Brain microvascular endothelial cell (primary cell): ENCODE data around the gene IGSF21.
"Not testable (repeated sequence)": the region's sequence is repeated elsewhere in the genome, so short reads cannot be mapped to it uniquely, and the experiment has no call there.

Source experiments
- DNase-seq: peaks from one replicate; pipeline ENCODE4 v3.0.0-alpha.2; 2020
- H3K27ac ChIP-seq: fragments of 250-450 bp; sonication (Bioruptor Pico); 2 replicates; pipeline ENCODE4 v1.5.1; 2020; ENCODE audit warnings: mild to moderate bottlenecking, moderate library complexity
- H3K27me3 ChIP-seq: fragments of 250-450 bp; sonication (Bioruptor Pico); replicated peaks from 2 replicates; pipeline ENCODE4 v1.5.1; 2020; ENCODE audit warnings: mild to moderate bottlenecking
- H3K36me3 ChIP-seq: fragments of 250-450 bp; sonication (Bioruptor Pico); replicated peaks from 2 replicates; pipeline ENCODE4 v1.5.1; 2020; ENCODE audit warnings: mild to moderate bottlenecking
- H3K4me3 ChIP-seq: 2 replicates; pipeline ENCODE4 v1.5.1; 2011; ENCODE audit warnings: low read depth, mild to moderate bottlenecking, control low read depth, low read length, moderate library complexity
- in situ Hi-C: cut with HindIII; loops from 2 replicates; pipeline ENCODE4 v1.10.0; 2017; ENCODE audit warnings: low sequenced_read_pairs, low pct_ligation_motif_present
- TF ChIP-seq, protein P1 (sequence below): IDR thresholded peaks from 2 replicates; pipeline ENCODE4 v1.5.1; 2011; ENCODE audit warnings: low read depth, mild to moderate bottlenecking, moderate library complexity, low read length, control low read depth, inconsistent platforms; ENCODE audit errors: missing control alignments

The IGSF21 gene

DNA sequence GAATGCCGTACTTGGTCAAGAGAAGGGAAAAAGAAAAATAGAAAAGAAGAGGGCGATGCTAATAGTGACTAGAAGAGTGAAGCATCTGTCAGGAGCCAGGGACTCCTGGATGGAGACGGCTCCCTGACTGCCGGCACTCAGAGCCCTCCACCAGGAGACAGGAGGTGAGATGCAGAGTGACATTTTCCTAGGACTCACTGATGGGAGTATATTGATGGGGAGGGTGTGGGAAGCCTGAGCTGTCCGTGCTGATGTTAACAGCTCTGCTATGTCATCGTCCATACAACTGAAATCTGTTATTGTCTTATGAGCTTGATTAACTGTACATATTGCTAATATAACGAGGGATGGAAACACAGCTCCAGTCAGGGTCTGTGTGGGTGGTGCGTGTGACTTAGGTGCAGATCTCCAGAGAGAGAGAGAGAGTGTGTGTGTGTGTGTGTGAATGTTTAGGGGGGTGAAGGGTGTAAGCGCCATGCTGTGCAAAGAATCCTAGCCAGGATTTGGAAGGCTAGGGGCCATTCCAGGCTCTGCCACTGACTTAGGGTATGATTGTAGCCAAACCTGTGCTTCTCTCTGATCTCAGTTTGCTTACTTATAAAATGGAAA lies 250.1 kb downstream of the IGSF21 start:
- H3K36me3 ChIP-seq = no peaks in the 10 kb centered on the region
- no peak for DNase-seq
- H3K27ac ChIP-seq = no peak overlapping the region
- no peaks in the 10 kb centered on the region for H3K27me3 ChIP-seq
- no peak overlapping the region for H3K4me3 ChIP-seq
- in situ Hi-C loops = no loop called here
- TF ChIP-seq, protein P1, sequence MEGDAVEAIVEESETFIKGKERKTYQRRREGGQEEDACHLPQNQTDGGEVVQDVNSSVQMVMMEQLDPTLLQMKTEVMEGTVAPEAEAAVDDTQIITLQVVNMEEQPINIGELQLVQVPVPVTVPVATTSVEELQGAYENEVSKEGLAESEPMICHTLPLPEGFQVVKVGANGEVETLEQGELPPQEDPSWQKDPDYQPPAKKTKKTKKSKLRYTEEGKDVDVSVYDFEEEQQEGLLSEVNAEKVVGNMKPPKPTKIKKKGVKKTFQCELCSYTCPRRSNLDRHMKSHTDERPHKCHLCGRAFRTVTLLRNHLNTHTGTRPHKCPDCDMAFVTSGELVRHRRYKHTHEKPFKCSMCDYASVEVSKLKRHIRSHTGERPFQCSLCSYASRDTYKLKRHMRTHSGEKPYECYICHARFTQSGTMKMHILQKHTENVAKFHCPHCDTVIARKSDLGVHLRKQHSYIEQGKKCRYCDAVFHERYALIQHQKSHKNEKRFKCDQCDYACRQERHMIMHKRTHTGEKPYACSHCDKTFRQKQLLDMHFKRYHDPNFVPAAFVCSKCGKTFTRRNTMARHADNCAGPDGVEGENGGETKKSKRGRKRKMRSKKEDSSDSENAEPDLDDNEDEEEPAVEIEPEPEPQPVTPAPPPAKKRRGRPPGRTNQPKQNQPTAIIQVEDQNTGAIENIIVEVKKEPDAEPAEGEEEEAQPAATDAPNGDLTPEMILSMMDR = no peak

DNA sequence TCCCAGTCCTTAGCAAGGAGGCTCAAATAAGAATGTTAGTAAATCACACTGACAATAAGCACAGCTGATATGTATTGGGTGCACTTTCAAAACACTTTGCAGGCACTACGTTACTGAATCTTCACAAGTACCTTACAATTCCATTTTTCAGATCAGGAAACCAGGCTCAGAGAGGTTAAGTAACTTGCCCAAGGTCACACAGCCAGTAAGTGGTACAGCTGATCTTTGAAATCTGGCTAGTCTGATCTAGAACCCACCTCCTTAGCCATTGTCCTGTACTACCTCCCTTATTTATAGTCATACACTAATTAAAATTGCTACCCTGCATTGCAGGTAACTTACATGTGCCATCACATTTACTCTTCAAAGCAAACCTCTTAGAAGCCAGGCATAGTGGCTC lies 251.0 kb downstream of the IGSF21 start:
- TF ChIP-seq, protein P1 = no peak
- Histone ChIP-seq H3K4me3 (no peak overlapping the region), H3K27me3 (no peaks in the 10 kb centered on the region), H3K27ac (no peak overlapping the region), H3K36me3 (no peaks in the 10 kb centered on the region)
- in situ Hi-C loops = no loop called here
- no peak for DNase-seq

DNA sequence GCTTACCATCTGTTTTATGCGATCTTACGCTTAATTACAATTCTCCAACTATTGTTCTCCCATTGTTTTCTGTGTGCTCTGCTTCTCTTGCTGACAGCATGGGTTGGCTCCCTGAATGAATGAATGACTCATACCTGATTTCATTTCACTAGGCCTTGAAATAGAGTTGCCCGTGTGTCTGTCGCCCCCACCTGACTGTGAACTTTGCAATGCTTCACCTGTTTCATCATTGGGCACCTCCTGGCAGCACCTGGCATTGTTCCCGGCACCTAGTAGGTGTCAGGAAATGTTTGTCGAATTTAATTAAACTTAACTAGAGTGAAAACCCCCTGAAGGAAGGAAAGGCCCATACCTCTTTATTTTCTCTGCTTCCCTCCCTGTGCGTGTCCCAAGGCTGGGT lies 252.7 kb downstream of the IGSF21 start:
- in situ Hi-C loops = no loop called here
- Histone ChIP-seq H3K27me3 (no peaks in the 10 kb centered on the region), H3K4me3 (no peak overlapping the region), H3K36me3 (no peaks in the 10 kb centered on the region), H3K27ac (no peak overlapping the region)
- DNase-seq = no peak
- TF ChIP-seq, protein P1 = no peak

DNA sequence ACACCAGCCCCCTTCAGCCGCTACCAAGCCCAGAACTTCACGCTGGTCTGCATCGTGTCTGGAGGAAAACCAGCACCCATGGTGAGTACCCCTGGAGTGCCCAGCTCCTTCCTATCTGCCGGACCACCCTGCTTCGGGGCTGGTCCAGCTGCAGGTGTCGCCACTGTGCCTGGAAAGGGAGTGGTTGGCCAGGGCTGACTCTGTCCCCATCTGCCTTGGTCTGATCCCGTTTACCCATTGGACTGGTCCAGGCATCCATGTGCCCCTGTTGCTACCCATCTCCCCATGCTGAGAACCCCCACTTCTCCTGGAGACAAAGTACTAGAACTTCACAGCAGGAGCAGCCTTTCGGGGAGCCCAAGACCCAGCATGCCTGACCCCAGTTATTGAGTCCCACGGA lies 254.6 kb downstream of the IGSF21 start:
- no peak for DNase-seq
- Histone ChIP-seq H3K27ac (no peak overlapping the region), H3K4me3 (no peak overlapping the region), H3K27me3 (no peaks in the 10 kb centered on the region), H3K36me3 (no peaks in the 10 kb centered on the region)
- in situ Hi-C loops = no loop called here
- TF ChIP-seq, protein P1 = no peak

DNA sequence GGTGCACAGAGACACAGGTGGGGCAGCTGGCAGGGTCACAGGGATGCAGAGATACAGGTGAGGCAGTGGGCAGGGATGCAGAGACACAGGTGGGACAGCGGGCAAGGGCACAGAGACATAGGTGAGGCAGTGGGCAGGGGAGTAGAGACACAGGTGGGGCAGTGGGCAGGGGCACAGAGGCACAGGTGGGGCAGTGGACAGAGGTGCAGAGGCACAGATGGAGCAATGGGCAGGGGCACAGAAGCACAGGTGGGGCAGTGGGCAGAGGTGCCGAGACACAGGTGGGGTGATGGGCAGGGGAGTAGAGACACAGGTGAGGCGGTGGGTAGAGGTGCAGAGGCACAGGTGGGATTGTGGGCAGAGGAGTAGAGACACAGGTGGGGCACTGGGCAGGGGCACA lies 255.8 kb downstream of the IGSF21 start:
- no peak overlapping the region for H3K4me3 ChIP-seq
- no peak overlapping the region for H3K27ac ChIP-seq
- no peaks in the 10 kb centered on the region for H3K27me3 ChIP-seq
- H3K36me3 ChIP-seq = no peaks in the 10 kb centered on the region
- no peak for DNase-seq
- TF ChIP-seq, protein P1 = no peak
- in situ Hi-C loops = no loop called here

DNA sequence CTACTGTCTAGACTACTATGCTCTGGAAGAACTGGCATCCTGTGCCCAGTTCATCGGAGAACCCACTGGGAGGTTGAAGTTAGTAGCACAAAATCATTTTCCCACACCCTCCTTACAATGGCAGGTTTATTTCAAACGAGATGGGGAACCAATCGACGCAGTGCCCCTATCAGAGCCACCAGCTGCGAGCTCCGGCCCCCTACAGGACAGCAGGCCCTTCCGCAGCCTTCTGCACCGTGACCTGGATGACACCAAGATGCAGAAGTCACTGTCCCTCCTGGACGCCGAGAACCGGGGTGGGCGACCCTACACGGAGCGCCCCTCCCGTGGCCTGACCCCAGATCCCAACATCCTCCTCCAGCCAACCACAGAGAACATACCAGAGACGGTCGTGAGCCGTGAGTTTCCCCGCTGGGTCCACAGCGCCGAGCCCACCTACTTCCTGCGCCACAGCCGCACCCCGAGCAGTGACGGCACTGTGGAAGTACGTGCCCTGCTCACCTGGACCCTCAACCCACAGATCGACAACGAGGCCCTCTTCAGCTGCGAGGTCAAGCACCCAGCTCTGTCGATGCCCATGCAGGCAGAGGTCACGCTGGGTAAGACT lies 257.6 kb downstream of the IGSF21 start:
- no peak overlapping the region for H3K27ac ChIP-seq
- TF ChIP-seq, protein P1 = no peak
- no peak for DNase-seq
- H3K36me3 ChIP-seq = no peaks in the 10 kb centered on the region
- no peak overlapping the region for H3K4me3 ChIP-seq
- in situ Hi-C loops = no loop called here
- H3K27me3 ChIP-seq = no peaks in the 10 kb centered on the region

DNA sequence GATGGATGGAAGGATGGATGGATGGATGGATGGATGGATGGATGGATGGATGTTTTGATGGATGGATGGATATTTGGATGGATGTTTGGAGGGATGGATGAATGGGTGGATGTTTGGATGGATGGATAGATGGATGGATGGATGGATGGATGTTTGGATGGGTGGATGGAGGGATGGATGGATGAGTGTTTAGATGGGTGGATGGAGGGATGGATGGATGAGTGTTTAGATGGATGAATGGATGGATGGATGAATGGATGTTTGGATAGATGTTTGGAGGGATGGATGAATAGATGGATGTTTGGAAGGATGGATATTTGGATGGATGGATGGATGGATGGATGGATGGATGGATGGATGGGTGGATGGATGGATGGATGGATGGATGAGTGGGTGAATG lies 264.9 kb downstream of the IGSF21 start:
- in situ Hi-C loops, DNase-seq, H3K27ac ChIP-seq, H3K4me3 ChIP-seq, H3K36me3 ChIP-seq, H3K27me3 ChIP-seq: not testable (repeated sequence)
